Upper lobe of right lung (tissue), 1 donor: ENCODE measurements around the gene RPL22. TPM values are rescaled to one million over a fixed set of nuclear protein-coding genes. Genes with fewer than 3 reads are reported as not detected.
A peak's percentile ranks its signal among the peaks of the same experiment; 100 is the strongest.

ENCODE experiments used
- ATAC-seq: fragments of 200-7000 bp; cut with Tn5 transposase; one replicate; pipeline ENCODE4 v1.9.1; 2020; ENCODE audit warnings: mild to moderate bottlenecking, moderate library complexity
- DNase-seq: peaks from one replicate; pipeline ENCODE4 v3.0.0-alpha.2; 2020
- H3K27ac ChIP-seq: fragments of 200-600 bp; one replicate; pipeline ENCODE4 v1.8.0; 2022
- H3K27me3 ChIP-seq: fragments of 200-600 bp; one replicate; pipeline ENCODE4 v1.8.0; 2022; ENCODE audit warnings: mild to moderate bottlenecking
- H3K36me3 ChIP-seq: fragments of 200-600 bp; one replicate; pipeline ENCODE4 v1.8.0; 2022
- H3K4me1 ChIP-seq: fragments of 200-600 bp; one replicate; pipeline ENCODE4 v1.8.0; 2022
- H3K4me3 ChIP-seq: fragments of 200-600 bp; one replicate; pipeline ENCODE4 v1.8.0; 2022; ENCODE audit warnings: mild to moderate bottlenecking
- H3K9me3 ChIP-seq: fragments of 200-600 bp; one replicate; pipeline ENCODE4 v1.8.0; 2022
- intact Hi-C: fragments of 100-400 bp; cut with DNase I; formaldehyde crosslinking; loops from one replicate; pipeline ENCODE4 v1.11.0; 2022
- total RNA-seq: library from RNA; stranded (reverse); fragmentation: NEBNext Ultra II Directional; extraction: Animal tissue kit (Norgen Biotek cat#: 25700); gene quantifications from one replicate; pipeline ENCODE4 v1.2.1, GENCODE V29; 2021
- TF ChIP-seq, protein P1 (sequence below): fragments of 200-600 bp; IDR thresholded peaks from one replicate; pipeline ENCODE4 v1.8.0; 2022; ENCODE audit warnings: antibody characterized with exemption
- donor health status: DM: no; HTN: yes; CAD: no; lungs with severe emphysema.

Gene RPL22
- total RNA-seq, 1 donor from 2014 or later = 308 TPM

DNA sequence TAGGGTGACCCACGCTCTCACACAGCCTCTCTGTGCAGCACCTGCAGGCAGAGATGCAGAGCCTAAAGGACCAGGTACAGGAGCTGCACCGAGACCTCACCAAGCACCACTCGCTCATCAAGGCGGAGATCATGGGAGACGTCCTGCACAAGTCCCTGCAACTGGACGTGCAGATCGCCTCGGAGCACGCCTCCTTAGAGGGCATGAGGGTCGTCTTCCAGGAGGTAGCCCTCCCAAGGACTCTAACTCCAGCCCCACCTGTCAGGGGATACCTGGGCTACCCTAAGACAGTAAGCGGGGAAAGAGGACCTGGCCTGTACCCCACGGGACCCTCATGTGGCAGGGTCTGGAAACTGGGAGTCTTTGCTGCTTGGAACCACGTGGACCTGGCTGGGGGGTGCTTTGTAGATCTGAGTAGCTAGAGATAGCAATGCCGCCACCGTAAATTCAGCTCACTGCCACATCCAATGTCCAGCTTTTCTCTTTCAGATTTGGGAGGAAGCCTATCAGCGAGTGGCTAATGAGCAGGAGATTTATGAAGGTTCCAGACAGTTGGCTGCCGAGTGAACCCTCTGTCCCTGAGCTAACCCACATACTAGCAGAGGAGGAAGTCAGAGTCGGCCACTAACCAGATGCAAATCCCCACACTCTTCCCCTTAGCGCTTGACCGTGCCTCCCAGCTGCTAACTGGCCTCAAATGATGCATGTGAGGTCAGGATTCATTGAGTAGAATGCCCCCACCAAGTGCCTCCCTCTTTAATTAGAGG, 13.0 kb upstream of the RPL22 start:
- TF ChIP-seq, protein P1, sequence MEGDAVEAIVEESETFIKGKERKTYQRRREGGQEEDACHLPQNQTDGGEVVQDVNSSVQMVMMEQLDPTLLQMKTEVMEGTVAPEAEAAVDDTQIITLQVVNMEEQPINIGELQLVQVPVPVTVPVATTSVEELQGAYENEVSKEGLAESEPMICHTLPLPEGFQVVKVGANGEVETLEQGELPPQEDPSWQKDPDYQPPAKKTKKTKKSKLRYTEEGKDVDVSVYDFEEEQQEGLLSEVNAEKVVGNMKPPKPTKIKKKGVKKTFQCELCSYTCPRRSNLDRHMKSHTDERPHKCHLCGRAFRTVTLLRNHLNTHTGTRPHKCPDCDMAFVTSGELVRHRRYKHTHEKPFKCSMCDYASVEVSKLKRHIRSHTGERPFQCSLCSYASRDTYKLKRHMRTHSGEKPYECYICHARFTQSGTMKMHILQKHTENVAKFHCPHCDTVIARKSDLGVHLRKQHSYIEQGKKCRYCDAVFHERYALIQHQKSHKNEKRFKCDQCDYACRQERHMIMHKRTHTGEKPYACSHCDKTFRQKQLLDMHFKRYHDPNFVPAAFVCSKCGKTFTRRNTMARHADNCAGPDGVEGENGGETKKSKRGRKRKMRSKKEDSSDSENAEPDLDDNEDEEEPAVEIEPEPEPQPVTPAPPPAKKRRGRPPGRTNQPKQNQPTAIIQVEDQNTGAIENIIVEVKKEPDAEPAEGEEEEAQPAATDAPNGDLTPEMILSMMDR = no peak
- intact Hi-C loops = no loop called here
- ATAC-seq = no peak
- no peaks in the 10 kb centered on the region for H3K9me3 ChIP-seq
- no peaks in the 10 kb centered on the region for H3K36me3 ChIP-seq
- no peak for DNase-seq
- H3K4me3 ChIP-seq = no peak overlapping the region
- H3K27ac ChIP-seq = no peak overlapping the region
- peaks cover 6% of the 10 kb centered on the region for H3K27me3 ChIP-seq
- H3K4me1 ChIP-seq = peaks cover 12% of the 10 kb centered on the region

DNA sequence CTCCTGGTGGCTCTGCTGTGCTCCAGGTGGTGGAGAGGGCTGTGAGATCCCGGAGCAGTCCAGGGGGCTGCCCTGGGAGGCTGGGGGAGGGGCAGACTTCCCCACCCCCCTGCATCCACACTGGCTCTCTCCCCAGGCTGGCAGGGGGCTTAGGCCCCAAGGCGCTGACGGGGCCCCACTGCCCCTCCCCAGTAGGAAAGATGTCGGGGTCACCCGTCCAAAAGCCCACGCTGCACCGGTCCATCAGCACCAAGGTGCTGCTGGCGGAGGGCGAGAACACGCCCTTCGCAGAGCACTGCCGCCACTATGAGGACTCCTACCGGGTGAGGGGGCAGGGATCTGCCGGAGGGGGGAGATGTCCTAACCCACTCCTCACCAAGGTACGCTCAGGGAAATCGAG, 12.3 kb upstream of the RPL22 start:
- Histone ChIP-seq H3K4me1 (peaks cover 13% of the 10 kb centered on the region), H3K27me3 (peaks cover 8% of the 10 kb centered on the region), H3K9me3 (no peaks in the 10 kb centered on the region), H3K4me3 (no peak overlapping the region), H3K27ac (no peak overlapping the region), H3K36me3 (no peaks in the 10 kb centered on the region)
- DNase-seq (no peak), ATAC-seq (no peak)
- TF ChIP-seq, protein P1 = no peak
- intact Hi-C loops = no loop called here

GRCh38 chr1:6210591-6211355, 11.4 kb upstream of the RPL22 start:
- TF ChIP-seq, protein P1 = no peak
- Histone ChIP-seq H3K9me3 (no peaks in the 10 kb centered on the region), H3K27ac (no peak overlapping the region), H3K36me3 (no peaks in the 10 kb centered on the region), H3K4me1 (peaks cover 23% of the 10 kb centered on the region), H3K27me3 (peaks cover 15% of the 10 kb centered on the region), H3K4me3 (no peak overlapping the region)
- ATAC-seq (no peak), DNase-seq (no peak)
- intact Hi-C loops = no loop called here

DNA sequence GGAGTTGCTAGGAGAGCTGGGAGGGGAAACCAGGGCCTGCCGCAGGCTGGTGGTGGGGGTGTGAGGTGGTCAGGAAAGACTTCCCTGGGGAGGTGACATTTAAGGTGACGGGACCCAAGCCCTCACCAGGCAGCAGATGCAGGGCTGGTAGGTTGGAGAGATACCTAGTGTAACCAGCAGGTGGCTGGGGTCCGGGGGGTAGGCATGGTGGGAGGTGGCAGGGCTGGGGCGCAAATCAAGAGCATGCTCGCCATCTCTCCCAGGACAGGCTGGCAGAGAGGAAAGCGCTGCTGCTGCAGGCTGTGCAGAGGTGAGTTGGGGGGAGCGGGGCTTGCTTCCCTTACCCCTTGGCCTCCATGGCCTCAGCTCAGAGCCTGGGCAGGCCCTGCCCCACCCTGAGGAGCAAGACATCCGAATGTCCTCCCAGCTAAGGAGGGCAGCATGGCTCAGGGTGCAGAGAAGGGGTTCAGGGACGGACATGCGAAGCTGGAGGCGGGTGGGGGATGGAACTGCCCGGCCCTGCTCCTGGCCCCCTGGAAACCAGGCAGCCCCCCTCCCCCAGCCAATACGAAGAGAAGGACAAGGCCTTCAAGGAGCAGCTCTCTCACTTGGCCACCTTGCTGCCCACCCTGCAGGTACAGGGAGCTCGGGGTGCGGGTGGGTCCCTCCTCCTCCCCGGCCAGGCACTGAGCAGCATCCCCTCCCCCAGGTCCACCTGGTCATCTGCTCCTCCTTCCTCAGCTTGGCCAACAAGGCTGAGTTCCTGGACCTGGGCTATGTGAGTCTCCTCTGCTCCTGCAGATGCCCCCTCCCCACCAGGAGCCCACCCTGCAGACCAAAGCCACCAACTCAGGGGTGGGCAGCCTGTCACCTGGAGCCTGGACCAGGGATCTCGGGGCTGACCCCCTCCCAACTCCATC, 10.5 kb upstream of the RPL22 start:
- no peak for ATAC-seq
- no peak for DNase-seq
- peaks cover 31% of the 10 kb centered on the region for H3K4me1 ChIP-seq
- H3K27me3 ChIP-seq = peaks cover 18% of the 10 kb centered on the region
- H3K27ac ChIP-seq = no peak overlapping the region
- peak overlapping the region; percentile 48 for H3K4me3 ChIP-seq
- TF ChIP-seq, protein P1 = no peak
- H3K36me3 ChIP-seq = no peaks in the 10 kb centered on the region
- intact Hi-C loops = no loop called here
- H3K9me3 ChIP-seq = no peaks in the 10 kb centered on the region
